Kidney tubule cell (primary cell): ENCODE data around the gene MAP6.
"Not testable (repeated sequence)": the region's sequence is repeated elsewhere in the genome, so short reads cannot be mapped to it uniquely, and the experiment has no call there.

Experiments
- DNase-seq: peaks from one replicate; pipeline ENCODE4 v3.0.0-alpha.2; 2018; ENCODE audit warnings: low spot score

Gene MAP6

DNA sequence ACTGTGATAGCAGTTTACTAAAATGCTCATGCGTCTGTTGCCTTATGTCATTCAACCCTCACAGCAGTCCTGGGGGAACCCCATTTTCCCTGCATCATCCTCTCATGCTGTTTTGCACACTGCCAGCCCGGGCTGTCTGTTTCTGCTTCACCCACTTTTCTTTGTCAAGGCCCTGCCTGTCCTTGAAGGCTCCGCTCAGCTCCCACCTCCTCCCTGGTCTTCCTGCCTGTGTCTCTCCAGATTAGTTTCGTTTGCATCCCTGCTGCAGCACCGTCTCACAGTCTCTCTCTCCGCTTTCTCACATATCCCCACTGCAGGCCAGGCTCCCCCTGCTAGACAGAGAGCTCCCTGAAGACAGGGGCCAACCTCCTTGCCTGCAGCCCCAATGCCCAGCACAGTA lies 76.9 kb downstream of the MAP6 start:
- no peak for DNase-seq

DNA sequence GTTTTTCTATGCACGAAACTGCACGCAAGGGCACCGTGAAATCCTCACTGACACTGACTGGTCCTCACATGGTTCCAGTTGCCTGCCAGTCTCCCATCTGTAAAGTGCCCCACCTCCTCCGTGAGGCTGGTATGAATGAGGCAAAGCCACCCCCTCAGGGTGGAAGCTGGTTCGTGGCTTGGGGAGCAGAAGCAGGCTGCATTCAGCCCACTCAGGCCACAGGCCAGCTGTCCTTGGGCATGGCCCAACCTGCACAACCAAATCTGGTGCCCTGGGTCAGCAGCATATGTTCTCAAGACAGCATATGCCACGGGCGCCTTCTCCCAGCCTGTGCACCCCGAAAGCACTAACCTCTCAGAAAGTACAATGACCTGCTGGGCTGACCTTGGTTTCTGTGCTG lies 77.5 kb downstream of the MAP6 start:
- no peak for DNase-seq

DNA sequence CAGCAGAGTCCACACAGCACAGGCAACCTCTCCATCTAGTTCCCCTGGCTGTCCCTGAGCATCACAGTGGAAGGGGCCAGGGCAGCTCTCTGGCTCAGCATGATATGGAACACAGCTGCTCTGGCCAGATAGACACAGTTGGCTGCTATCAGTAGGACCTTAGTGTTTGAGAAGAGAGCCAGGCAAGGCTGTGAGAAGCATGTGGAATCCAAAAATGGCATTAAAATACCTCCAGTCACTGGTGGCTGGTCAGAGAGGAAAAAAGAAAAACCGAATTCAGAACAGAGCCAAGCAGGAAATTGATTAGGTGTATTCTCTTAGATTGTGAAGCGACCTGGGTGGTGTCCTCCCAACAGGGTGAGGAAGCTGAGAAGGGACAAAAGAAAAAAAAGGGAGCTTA lies 78.9 kb downstream of the MAP6 start:
- no peak for DNase-seq

DNA sequence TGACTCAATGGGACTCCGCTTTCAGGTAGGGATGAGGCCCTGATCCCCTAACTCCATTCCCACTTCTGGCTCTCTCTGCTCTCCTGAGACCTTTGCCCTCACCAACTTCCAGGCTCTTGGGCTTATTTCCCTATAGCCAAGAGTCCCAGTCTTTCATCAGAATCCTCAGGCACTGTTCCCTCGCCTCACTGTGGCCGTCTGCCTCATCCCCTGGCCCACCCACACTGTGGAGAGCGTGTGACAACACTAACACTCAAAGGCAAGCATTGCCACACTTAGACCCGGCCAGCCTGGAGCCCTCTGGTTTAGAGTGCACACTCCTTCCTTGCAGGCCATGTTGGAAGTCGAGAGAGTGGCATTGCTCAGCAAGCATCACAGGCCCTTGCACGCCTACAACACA lies 79.8 kb downstream of the MAP6 start:
- DNase-seq = no peak

DNA sequence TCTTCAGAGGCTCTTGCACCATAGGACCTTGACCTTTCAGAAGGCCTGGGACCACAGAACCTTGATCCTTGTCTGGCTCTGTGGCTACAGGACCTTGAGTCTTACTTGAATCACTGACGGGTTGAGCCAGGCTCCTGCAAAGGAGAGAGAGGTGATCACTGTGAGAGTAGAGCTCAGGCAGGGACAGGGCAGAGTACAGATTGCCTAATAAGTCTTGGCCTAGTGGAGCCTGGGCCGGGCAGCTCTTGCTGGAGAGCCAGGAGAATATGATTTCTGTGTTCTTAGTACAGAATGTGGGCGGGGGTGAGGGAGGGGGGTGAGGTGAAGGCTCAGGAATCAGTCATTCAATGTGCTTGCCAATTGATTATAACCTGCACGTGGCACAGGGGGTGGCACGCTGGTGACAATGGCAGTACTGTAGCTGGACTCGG lies 80.8 kb downstream of the MAP6 start:
- no peak for DNase-seq

DNA sequence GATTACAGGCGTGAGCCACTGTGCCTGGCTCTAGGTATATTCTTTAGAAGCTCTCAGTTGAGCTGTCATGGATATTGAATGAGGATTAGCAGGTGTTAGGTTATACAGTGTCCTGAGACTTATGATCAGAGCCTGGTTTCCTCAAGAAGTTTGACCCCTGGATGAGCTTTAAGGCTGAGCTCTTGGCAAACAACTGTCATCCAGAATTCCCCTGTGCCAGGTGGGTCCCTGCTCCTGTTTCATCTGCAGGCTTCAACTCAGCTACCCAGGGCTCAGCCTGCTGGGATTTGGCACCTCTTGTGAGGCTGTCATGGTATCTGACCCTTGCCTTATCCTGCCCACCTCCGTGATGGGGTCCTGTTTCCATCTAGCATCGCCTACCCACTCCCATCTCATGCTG lies 82.4 kb downstream of the MAP6 start:
- no peak for DNase-seq

DNA sequence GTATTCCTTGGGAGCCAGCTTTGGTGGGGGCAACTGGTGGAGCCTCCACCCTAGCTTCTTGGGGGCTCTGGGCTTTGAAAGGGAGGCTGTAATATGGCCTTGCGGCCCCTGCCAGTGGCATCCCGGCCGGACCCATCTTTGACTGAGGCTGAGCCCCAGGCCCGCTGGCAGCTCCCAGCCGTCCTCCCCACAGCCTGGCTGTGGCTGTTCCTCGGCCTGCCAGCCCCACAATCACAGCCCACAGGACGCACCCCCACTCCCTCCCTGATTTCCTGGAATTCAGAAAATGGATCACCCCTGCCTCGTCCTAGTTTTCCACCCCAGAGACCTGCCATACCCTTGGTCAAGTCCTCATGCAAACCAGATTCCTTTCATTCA lies 83.6 kb downstream of the MAP6 start:
- no peak for DNase-seq

DNA sequence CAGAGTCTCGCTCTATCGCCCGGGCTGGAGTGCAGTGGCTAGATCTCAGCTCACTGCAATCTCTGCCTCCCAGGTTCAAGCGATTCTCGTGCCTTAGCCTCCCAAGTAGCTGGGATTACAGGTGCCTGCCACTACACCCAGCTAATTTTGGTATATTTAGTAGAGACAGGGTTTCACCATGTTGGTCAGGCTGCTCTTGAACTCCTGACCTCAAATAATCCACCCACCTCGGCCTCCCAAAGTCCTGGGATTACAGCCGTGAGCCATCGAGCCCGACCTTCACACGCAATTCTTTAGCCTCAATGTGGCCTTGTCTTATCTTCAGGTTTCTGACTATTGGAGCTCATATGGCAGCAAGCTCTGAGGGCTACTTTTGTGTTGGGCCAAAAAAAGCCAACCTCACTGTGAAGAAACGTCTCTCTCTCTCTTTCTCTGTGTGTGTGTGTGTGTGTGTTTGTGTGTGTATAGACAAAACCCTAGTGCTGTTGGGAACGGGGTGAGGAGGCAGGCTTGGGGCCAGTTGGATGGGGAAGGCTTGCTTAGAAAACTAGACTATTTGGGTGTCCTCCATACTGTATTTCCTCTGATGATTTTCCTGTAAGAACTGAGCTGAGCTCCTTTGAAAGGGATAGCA lies 84.1 kb downstream of the MAP6 start:
- DNase-seq = not testable (repeated sequence)

DNA sequence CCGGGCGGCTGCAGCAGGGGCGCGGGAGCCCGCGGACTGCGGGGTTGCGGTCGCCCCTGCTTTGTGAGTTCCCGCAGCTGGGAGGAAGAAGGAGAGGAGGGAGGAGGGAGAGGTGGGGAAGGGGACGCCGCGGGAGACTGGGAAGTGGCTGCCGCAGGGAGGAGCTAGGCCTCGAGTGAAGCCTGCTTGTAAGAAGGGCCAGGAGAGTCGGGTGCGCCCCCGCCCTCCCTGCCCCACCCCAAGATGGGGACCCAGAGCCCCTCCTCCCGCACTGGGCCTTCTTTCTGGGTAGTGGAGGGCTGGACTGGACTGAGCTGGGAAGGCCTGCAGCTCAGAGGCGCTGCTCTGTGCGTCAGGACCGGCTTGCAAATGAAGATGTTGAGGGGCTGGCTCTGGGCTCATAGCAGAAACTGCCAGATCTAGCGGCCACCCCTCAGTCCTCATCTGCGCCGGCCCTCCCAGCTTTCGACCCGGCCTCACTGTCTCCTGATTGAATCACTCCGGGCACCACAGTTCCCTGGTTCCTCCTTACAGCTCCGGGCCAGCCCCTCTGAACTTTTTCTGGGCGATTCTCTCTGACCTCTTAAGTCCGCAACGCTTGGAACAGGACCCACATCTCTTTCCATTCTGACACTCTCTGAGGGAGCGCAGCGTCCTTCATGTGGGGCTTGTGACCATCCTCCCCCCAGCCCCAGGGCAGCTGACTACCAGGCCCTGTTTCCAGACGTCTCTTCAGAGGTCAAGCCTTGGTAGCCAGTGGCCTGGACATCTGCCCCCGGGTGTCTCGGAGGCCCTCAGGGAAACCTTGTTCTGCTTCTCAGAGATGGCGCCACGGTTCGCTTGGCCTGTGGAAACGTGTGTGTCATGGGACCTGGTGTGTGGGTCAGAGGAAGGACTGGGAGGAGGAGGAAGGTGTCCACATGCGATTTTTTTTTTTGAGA lies 84.8 kb downstream of the MAP6 start:
- peak; percentile 50 for DNase-seq

DNA sequence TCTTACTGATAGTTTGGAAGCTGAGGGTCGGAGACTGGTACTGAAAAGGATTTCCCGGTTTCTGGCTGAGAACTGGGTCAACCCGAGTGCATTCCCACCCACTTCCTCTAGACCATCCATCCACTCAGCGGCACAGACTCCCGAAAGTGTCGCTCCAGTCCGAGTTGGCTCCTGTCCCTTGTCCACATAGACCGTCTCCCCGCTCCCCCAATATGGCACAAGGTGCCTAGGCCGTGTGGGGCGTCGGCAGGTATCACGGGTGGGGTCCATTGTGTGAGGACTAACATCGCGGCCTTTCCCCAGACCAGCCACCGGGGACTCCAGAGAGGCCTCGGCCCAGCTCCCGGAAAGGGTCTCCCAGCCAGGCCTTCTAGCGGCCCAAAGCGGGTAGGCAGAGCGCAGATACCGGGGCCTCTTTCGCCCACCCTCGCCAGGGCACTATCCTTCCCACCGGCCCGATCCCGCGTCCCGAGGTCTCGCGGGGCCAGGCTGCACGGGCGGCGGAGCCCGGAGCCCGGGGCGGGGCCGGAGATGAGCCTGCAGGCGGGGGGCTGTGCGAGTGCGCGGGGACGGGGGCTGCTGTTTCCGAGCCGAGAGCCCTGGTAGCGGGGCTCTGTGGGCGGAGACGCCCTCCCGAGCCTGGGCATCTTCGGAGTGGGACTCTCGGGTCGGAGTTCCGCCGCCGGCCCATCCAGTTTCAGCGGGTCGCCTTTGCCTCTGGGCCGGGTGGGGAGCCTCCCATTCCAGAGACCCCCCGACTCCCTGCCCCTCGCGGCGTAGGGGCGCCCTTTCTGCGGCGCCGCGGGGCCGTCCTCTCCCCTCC lies 85.7 kb downstream of the MAP6 start:
- DNase-seq = peak; percentile 67

DNA sequence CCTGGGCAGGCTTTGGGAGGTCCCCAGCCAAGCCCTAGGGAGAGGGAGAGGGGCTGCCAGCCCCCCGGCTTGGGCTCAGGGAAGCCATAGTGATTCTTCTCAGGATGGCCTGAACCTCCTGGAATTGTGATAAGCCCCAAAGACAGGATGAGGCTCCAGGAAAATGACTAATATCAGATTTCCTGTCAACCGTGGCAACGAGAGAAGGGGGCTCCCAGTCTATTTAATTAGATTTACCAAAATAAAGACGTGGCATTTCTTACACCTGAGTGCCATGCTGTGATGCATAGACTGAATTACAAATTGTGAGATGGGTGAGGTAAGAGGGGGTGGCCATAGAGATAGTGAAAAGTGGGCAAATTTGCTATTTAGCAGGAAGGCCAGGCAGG lies 86.3 kb downstream of the MAP6 start:
- DNase-seq = no peak

DNA sequence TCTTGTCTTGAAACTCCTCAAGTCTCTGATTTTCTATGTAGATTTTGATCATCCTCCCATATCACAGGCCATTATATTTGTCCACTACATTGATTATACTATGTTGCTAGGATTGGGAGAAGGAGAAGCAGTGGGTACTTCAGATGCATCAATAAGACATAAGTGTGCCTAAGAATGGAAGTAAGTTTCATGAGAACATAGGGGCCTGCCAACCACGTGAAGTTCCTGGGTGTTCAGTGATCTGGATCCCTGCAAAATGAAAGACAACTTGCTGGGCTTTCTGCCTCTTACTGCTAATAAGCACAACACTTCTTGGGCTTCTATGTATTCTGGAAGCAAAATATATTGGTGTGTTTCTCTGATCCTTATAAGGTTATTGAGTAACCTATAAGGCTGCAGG lies 89.0 kb downstream of the MAP6 start:
- DNase-seq = no peak

DNA sequence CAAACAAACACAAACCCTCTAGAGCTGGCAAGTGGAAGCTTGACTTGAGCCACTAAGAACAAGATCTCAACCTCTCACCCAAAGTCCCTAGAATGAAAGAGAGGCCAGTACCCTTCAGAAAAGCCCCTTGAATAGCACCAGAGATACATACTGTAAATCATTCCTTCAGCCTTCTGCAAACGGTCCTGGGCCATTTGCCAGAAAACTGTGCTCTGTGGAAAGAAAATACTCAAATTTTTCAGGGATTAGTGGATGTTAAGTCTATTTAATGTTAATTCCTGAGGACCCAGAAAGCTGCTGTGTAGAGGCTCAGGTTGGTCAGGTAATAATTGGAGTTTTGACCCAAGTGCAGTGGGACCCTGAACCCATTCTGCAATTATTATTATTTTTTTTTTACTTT lies 89.9 kb downstream of the MAP6 start:
- peak; percentile 20 for DNase-seq

DNA sequence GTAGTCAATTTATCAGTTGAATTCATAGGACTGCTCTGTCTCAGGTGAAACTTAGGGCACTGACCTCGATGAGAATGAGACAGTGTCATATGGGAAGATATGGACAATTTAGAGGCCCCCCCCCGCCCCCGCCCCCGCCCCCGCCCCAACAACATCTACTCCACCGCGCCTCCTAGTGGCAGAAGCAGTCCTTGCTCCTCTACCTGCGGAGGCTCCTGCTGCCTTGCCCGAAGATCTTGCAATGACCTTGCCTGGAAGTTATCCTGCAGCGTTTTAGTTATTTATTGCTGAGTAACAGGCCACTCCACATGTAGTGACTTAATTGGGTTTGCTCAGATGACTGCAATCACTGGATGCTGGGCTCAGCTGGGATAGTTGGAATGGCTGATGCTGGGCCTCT lies 91.6 kb downstream of the MAP6 start:
- DNase-seq = peak; percentile 65

DNA sequence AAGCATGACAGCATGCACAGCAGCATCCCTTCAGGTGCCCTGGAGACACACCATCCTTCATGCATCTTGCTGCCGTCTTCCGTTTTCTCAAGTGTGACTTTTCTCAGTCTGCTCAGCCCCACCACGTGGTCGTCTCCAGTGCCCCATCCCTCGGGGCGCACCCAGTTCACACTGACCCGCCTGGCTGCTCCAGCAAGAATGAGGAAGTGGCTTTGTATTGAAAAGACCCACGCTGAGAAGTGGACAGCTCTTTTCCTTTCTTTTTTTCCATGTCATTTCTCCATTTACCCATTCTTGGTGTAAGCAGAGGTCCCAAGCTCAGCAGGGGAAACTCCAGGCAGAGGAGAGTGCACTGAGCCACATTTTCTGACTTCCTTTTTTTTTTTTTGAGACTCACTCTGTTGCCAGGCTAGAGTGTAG lies 92.3 kb downstream of the MAP6 start:
- peak; percentile 96 for DNase-seq

DNA sequence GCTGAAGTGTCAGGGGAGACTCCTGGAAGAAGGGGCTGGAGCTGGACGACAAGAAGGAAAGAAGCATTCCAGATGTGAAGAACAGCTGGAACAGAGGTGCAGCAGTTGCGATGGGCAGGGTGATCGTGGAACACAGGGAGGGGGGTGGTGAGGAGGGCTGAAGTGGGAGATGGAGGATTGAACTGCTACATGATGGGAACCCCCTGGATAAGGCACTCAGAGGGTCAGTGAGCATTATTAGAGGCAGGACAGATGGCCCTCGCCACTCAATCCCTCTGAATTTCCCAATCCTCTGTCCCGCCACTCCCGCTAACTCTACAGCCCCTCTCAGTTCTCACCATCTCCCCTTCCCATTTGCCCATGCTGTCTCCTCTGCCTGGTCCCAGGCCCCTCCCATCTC lies 92.8 kb downstream of the MAP6 start:
- no peak for DNase-seq

DNA sequence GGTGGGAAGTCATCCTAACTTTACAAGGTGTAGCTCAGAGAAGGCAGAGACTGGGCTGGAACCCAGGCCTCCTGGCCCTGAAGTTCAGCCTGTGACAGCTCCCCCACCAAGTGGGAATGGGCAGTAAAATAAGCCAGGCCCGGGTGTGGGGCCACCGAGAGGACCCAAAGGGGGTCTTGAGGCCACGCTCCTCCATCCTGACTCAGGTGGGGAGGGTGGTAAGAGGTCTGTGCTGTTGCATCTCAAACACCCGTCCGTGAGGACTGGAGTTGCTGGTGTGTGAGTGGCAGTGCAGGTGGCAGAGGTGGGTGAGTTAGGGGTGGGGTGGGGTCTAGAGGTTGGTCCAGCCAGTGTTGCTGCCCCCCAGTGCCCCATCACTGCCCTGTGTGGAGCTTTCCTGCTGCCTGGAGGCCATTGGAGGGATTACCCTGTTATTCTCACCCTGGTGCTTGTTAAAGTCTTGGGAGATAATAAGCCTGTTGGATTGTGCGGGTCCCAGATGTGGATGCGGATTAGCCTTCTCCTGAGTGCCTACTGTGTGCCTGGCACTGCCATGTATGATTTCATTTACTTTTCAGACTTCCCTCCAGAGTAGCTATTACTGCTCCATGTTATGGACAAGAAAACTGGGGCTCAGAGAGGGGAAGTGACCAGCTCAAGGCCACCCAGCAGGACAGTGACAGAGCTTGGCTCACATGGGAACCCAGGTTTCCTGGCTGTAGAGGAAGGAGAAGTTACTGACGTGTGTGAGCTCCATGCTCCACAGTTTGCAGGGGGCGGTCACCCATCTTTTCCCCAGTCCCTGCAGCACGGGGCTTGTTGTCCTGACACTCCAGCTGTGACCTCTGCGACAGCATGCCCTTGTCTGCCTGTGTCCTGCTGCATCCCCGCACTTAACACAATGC lies 93.9 kb downstream of the MAP6 start:
- no peak for DNase-seq

DNA sequence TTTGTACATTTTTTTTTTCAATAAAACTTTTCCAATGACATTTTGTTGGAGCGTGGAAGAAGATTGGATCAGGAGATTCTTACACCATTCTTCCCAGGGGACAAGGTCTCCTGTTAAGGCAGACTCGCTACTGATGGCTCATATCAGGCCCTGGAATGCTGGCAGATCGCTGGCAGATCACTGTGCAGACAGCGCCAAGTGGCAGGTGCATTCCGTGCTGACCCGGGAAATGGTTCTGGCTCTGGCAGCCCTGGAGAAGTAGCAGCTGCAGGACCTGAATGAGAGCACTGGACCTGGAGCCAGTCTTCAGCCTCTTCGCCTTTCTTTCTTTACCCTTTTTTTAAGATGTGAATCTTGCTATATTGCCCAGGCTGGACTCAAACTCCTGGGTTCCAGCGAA lies 96.1 kb downstream of the MAP6 start:
- no peak for DNase-seq

DNA sequence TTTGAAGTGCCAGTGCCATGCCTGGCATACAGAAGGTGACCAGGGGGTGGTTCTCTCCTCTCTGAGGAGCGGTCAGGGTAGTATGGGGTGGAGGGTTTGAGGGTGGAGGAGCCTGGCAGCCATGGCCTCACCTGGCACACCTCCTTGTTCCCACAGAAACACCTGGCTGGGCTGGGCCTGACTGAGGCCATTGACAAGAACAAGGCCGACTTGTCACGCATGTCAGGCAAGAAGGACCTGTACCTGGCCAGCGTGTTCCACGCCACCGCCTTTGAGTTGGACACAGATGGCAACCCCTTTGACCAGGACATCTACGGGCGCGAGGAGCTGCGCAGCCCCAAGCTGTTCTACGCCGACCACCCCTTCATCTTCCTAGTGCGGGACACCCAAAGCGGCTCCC lies 97.2 kb downstream of the MAP6 start:
- no peak for DNase-seq

DNA sequence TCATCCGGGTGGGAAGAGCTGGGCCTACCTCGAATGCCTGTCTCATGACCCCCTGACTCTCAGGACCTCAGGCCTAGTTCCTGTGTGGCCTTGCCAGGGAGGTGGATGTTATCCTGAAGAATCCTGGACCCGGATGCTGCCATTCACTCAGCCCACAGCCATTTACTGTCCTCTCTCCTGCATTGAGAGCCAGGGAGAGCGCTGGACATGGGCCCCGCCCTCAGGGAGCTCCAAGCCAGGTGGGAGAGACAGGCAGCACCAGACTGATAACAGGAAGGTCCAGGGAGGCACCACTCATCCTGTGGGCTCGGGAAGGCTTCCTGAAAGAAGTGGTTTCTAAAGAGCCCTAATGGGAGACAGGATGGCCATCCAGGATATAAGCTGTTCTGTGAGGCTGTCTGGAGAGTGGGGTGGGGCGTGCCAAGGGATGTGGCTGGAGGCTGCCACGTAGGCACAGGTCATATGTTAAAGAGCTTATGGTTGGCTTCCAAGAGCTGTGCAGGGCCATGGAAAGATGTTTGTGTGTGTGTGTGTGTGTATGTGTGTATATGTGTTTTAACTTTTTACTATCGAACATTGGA lies 98.2 kb downstream of the MAP6 start:
- no peak for DNase-seq

DNA sequence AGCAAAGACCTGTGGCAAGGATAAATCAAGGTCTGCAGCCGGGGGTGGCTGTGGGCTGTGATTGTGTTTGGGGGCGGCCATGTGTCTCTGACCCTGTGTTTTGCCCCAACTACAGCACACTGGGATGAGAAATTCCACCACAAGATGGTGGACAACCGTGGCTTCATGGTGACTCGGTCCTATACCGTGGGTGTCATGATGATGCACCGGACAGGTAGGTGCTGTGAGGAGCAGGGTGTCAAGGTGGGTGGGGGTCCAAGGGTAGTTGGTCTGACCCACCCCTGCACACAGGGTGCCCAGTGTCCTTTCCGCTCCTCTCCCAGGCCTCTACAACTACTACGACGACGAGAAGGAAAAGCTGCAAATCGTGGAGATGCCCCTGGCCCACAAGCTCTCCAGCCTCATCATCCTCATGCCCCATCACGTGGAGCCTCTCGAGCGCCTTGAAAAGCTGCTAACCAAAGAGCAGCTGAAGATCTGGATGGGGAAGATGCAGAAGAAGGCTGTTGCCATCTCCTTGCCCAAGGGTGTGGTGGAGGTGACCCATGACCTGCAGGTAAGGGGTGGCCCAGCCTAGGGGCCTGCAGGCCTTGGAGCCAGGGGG lies 100.1 kb downstream of the MAP6 start:
- no peak for DNase-seq
